ENCODE measurements around the gene CLPTM1L.
"Not testable (repeated sequence)": the region's sequence is repeated elsewhere in the genome, so short reads cannot be mapped to it uniquely, and the experiment has no call there.

The CLPTM1L gene

GRCh38 chr5:1370006-1370405 lies 25.1 kb upstream of the CLPTM1L start:
- no peaks in the 10 kb centered on the region for H3K36me3 ChIP-seq (ENCODE audit: control insufficient read depth, insufficient read depth, low read length)
- H3K4me3 ChIP-seq (ENCODE audit: low read depth, low read length), result no peak overlapping the region
- no peak overlapping the region for H3K27ac ChIP-seq (ENCODE audit: low read depth, low read length)
- H3K9ac ChIP-seq (ENCODE audit: low read length), result no peak overlapping the region
- peaks cover 10% of the 10 kb centered on the region; the same call in 1 of the 2 replicates for H3K27me3 ChIP-seq (ENCODE audit: control insufficient read depth, insufficient read depth, low read length)
- H3K9me3 ChIP-seq (ENCODE audit: control insufficient read depth, insufficient read depth, low read depth, low read length), result no peaks in the 10 kb centered on the region
- H3K4me1 ChIP-seq (ENCODE audit: control insufficient read depth, insufficient read depth, low read length), result no peaks in the 10 kb centered on the region

GRCh38 chr5:1368756-1369155 lies 23.9 kb upstream of the CLPTM1L start:
- Histone ChIP-seq H3K9ac (ENCODE audit: low read length) (no peak overlapping the region), H3K4me3 (ENCODE audit: low read depth, low read length) (no peak overlapping the region), H3K36me3 (ENCODE audit: control insufficient read depth, insufficient read depth, low read length) (no peaks in the 10 kb centered on the region), H3K27ac (ENCODE audit: low read depth, low read length) (no peak overlapping the region), H3K27me3 (ENCODE audit: control insufficient read depth, insufficient read depth, low read length) (peaks cover 15% of the 10 kb centered on the region; the same call in 1 of the 2 replicates), H3K4me1 (ENCODE audit: control insufficient read depth, insufficient read depth, low read length) (no peaks in the 10 kb centered on the region), H3K9me3 (ENCODE audit: control insufficient read depth, insufficient read depth, low read depth, low read length) (no peaks in the 10 kb centered on the region)

- no peak overlapping the region for H3K9ac ChIP-seq (ENCODE audit: low read length)
- no peaks in the 10 kb centered on the region for H3K4me1 ChIP-seq (ENCODE audit: control insufficient read depth, insufficient read depth, low read length)
- no peaks in the 10 kb centered on the region for H3K36me3 ChIP-seq (ENCODE audit: control insufficient read depth, insufficient read depth, low read length)
- H3K27ac ChIP-seq (ENCODE audit: low read depth, low read length), result no peak overlapping the region
- peaks cover 20% of the 10 kb centered on the region; the same call in 1 of the 2 replicates for H3K27me3 ChIP-seq (ENCODE audit: control insufficient read depth, insufficient read depth, low read length)
- no peaks in the 10 kb centered on the region for H3K9me3 ChIP-seq (ENCODE audit: control insufficient read depth, insufficient read depth, low read depth, low read length)
- H3K4me3 ChIP-seq (ENCODE audit: low read depth, low read length), result no peak overlapping the region
These were observed 23.3 kb upstream of the CLPTM1L start for GRCh38 chr5:1368236-1368635.

- H3K4me3 ChIP-seq (ENCODE audit: low read depth, low read length), result no peak overlapping the region
- no peak overlapping the region for H3K27ac ChIP-seq (ENCODE audit: low read depth, low read length)
- no peaks in the 10 kb centered on the region for H3K36me3 ChIP-seq (ENCODE audit: control insufficient read depth, insufficient read depth, low read length)
- H3K4me1 ChIP-seq (ENCODE audit: control insufficient read depth, insufficient read depth, low read length), result no peaks in the 10 kb centered on the region
- H3K9ac ChIP-seq (ENCODE audit: low read length), result no peak overlapping the region
- H3K9me3 ChIP-seq (ENCODE audit: control insufficient read depth, insufficient read depth, low read depth, low read length), result no peaks in the 10 kb centered on the region
- H3K27me3 ChIP-seq (ENCODE audit: control insufficient read depth, insufficient read depth, low read length), result peaks cover 24% of the 10 kb centered on the region; the same call in 1 of the 2 replicates
These were observed 22.2 kb upstream of the CLPTM1L start for GRCh38 chr5:1367149-1367548.

- Histone ChIP-seq H3K27ac (ENCODE audit: low read depth, low read length) (no peak overlapping the region), H3K27me3 (ENCODE audit: control insufficient read depth, insufficient read depth, low read length) (peaks cover 28% of the 10 kb centered on the region; the same call in 1 of the 2 replicates), H3K9ac (ENCODE audit: low read length) (no peak overlapping the region)
These were observed 21.6 kb upstream of the CLPTM1L start for GRCh38 chr5:1366514-1366913.

GRCh38 chr5:1364211-1364610 lies 19.3 kb upstream of the CLPTM1L start:
- no peak overlapping the region for H3K4me3 ChIP-seq (ENCODE audit: low read depth, low read length)
- no peak overlapping the region for H3K9ac ChIP-seq (ENCODE audit: low read length)
- H3K36me3 ChIP-seq (ENCODE audit: control insufficient read depth, insufficient read depth, low read length), result no peaks in the 10 kb centered on the region
- H3K9me3 ChIP-seq (ENCODE audit: control insufficient read depth, insufficient read depth, low read depth, low read length), result no peaks in the 10 kb centered on the region
- H3K27ac ChIP-seq (ENCODE audit: low read depth, low read length), result no peak overlapping the region
- H3K4me1 ChIP-seq (ENCODE audit: control insufficient read depth, insufficient read depth, low read length), result no peaks in the 10 kb centered on the region
- peaks cover 27% of the 10 kb centered on the region; the same call in 1 of the 2 replicates for H3K27me3 ChIP-seq (ENCODE audit: control insufficient read depth, insufficient read depth, low read length)

More at GRCh38 chr5:1366514-1366913, 21.6 kb upstream of the CLPTM1L start:
- Histone ChIP-seq H3K36me3 (ENCODE audit: control insufficient read depth, insufficient read depth, low read length) (no peaks in the 10 kb centered on the region), H3K4me3 (ENCODE audit: low read depth, low read length) (no peak overlapping the region), H3K4me1 (ENCODE audit: control insufficient read depth, insufficient read depth, low read length) (no peaks in the 10 kb centered on the region), H3K9me3 (ENCODE audit: control insufficient read depth, insufficient read depth, low read depth, low read length) (no peaks in the 10 kb centered on the region)

- no peaks in the 10 kb centered on the region for H3K4me1 ChIP-seq (ENCODE audit: control insufficient read depth, insufficient read depth, low read length)
- H3K36me3 ChIP-seq (ENCODE audit: control insufficient read depth, insufficient read depth, low read length), result no peaks in the 10 kb centered on the region
- H3K9ac ChIP-seq (ENCODE audit: low read length), result no peak overlapping the region
- no peak overlapping the region for H3K4me3 ChIP-seq (ENCODE audit: low read depth, low read length)
- no peaks in the 10 kb centered on the region for H3K9me3 ChIP-seq (ENCODE audit: control insufficient read depth, insufficient read depth, low read depth, low read length)
- no peak overlapping the region for H3K27ac ChIP-seq (ENCODE audit: low read depth, low read length)
- peaks cover 26% of the 10 kb centered on the region; the same call in 1 of the 2 replicates for H3K27me3 ChIP-seq (ENCODE audit: control insufficient read depth, insufficient read depth, low read length)
These were observed 18.7 kb upstream of the CLPTM1L start for GRCh38 chr5:1363581-1363980.

GRCh38 chr5:1363160-1363559 lies 18.3 kb upstream of the CLPTM1L start:
- Histone ChIP-seq H3K9me3 (ENCODE audit: control insufficient read depth, insufficient read depth, low read depth, low read length) (no peaks in the 10 kb centered on the region), H3K4me1 (ENCODE audit: control insufficient read depth, insufficient read depth, low read length) (no peaks in the 10 kb centered on the region), H3K36me3 (ENCODE audit: control insufficient read depth, insufficient read depth, low read length) (no peaks in the 10 kb centered on the region), H3K9ac (ENCODE audit: low read length) (no peak overlapping the region), H3K27ac (ENCODE audit: low read depth, low read length) (no peak overlapping the region), H3K4me3 (ENCODE audit: low read depth, low read length) (no peak overlapping the region), H3K27me3 (ENCODE audit: control insufficient read depth, insufficient read depth, low read length) (peaks cover 26% of the 10 kb centered on the region; the same call in 1 of the 2 replicates)

- Histone ChIP-seq H3K9me3 (ENCODE audit: control insufficient read depth, insufficient read depth, low read depth, low read length) (no peaks in the 10 kb centered on the region), H3K4me3 (ENCODE audit: low read depth, low read length) (no peak overlapping the region), H3K27me3 (ENCODE audit: control insufficient read depth, insufficient read depth, low read length) (peaks cover 26% of the 10 kb centered on the region; the same call in 1 of the 2 replicates), H3K27ac (ENCODE audit: low read depth, low read length) (no peak overlapping the region), H3K36me3 (ENCODE audit: control insufficient read depth, insufficient read depth, low read length) (no peaks in the 10 kb centered on the region), H3K4me1 (ENCODE audit: control insufficient read depth, insufficient read depth, low read length) (no peaks in the 10 kb centered on the region; the same call in 1 of the 2 replicates), H3K9ac (ENCODE audit: low read length) (no peak overlapping the region)
These were observed 17.5 kb upstream of the CLPTM1L start for GRCh38 chr5:1362242-1363015.

GRCh38 chr5:1360861-1361260 lies 16.0 kb upstream of the CLPTM1L start:
- no peak overlapping the region for H3K9ac ChIP-seq (ENCODE audit: low read length)
- no peaks in the 10 kb centered on the region for H3K36me3 ChIP-seq (ENCODE audit: control insufficient read depth, insufficient read depth, low read length)
- peaks cover 21% of the 10 kb centered on the region; the same call in 1 of the 2 replicates for H3K27me3 ChIP-seq (ENCODE audit: control insufficient read depth, insufficient read depth, low read length)
- H3K4me1 ChIP-seq (ENCODE audit: control insufficient read depth, insufficient read depth, low read length), result no peaks in the 10 kb centered on the region; the same call in 1 of the 2 replicates
- H3K9me3 ChIP-seq (ENCODE audit: control insufficient read depth, insufficient read depth, low read depth, low read length), result no peaks in the 10 kb centered on the region
- no peak overlapping the region for H3K27ac ChIP-seq (ENCODE audit: low read depth, low read length)
- H3K4me3 ChIP-seq (ENCODE audit: low read depth, low read length), result no peak overlapping the region

GRCh38 chr5:1360367-1360766 lies 15.5 kb upstream of the CLPTM1L start:
- H3K36me3 ChIP-seq (ENCODE audit: control insufficient read depth, insufficient read depth, low read length); H3K27ac ChIP-seq (ENCODE audit: low read depth, low read length); H3K4me1 ChIP-seq (ENCODE audit: control insufficient read depth, insufficient read depth, low read length); H3K9me3 ChIP-seq (ENCODE audit: control insufficient read depth, insufficient read depth, low read depth, low read length); H3K9ac ChIP-seq (ENCODE audit: low read length); H3K4me3 ChIP-seq (ENCODE audit: low read depth, low read length): not testable (repeated sequence)
- peaks cover 21% of the 10 kb centered on the region; the same call in 1 of the 2 replicates for H3K27me3 ChIP-seq (ENCODE audit: control insufficient read depth, insufficient read depth, low read length)

Data from HUES6 (cell line).